ENCODE data around the gene TRUB2. TPM values are rescaled to one million over a fixed set of nuclear protein-coding genes. Genes with fewer than 3 reads are reported as not detected.

TRUB2 gene
- total and polyA plus RNA-seq, 2 of the 13 experiments (the other 11 are each of a cell fraction or from before 2014, with no cell fraction given) = 22.3 to 41.2 TPM

DNA sequence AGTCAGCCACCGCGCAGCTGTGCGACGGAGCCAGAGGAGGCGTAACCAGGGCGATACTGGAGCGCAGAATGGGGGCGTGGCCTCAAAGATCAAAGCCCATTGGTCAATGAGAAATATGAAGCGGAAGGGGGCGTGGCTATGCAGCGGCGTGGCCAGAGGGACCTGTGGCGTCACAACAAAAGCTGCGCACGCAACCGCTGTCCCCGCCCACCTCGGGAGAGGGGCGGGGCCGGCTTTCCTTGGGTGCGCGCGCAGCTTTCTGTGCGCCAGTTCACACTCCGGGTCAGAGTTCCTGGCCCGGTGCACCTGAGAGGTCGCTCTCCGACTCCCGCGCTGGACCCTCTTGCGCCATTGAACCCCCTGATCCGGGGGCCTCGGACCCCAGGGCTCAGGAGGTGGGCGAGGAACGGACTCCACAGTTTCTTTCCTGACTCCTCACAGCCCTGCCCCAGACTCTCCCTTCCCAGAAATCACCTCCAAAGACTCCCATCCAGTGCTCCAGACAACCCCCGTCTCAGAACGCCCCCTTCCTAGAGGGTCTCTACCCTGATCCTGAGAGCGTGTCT lies 46.2 kb downstream of the TRUB2 start, which contains the start of gene SWI5 (continued):
- TF ChIP-seq, protein P1, sequence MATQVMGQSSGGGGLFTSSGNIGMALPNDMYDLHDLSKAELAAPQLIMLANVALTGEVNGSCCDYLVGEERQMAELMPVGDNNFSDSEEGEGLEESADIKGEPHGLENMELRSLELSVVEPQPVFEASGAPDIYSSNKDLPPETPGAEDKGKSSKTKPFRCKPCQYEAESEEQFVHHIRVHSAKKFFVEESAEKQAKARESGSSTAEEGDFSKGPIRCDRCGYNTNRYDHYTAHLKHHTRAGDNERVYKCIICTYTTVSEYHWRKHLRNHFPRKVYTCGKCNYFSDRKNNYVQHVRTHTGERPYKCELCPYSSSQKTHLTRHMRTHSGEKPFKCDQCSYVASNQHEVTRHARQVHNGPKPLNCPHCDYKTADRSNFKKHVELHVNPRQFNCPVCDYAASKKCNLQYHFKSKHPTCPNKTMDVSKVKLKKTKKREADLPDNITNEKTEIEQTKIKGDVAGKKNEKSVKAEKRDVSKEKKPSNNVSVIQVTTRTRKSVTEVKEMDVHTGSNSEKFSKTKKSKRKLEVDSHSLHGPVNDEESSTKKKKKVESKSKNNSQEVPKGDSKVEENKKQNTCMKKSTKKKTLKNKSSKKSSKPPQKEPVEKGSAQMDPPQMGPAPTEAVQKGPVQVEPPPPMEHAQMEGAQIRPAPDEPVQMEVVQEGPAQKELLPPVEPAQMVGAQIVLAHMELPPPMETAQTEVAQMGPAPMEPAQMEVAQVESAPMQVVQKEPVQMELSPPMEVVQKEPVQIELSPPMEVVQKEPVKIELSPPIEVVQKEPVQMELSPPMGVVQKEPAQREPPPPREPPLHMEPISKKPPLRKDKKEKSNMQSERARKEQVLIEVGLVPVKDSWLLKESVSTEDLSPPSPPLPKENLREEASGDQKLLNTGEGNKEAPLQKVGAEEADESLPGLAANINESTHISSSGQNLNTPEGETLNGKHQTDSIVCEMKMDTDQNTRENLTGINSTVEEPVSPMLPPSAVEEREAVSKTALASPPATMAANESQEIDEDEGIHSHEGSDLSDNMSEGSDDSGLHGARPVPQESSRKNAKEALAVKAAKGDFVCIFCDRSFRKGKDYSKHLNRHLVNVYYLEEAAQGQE (IDR thresholded peaks at IDR 0.05; ENCODE audit: borderline replicate concordance in 1 of 2, low read depth in 1 of 2, low read length in 2 of 2) = peak in 1 of 2 experiments; percentile 48; a peak in 1 of 4 replicates
- TF ChIP-seq, protein P2, sequence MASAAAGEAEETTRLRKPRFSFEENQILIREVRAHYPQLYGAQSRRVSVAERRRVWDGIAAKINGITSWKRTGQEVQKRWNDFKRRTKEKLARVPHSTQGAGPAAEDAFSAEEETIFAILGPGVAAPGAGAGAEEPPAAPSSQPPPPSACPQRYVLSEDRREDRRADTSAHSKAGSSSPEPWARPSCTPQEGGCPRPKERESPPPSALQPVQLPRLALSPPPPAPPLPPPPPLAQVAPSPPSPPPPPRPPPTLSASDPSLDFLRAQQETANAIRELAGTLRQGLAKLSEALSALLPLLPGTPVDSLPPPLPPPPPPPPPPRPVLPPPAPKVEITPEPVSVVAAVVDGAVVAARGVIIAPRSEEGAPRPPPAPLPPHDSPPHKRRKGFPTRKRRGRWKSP (CRISPR knock-in tag; IDR thresholded peaks at IDR 0.05) = no peak
- no peak for TF ChIP-seq AKNA (CRISPR knock-in tag; IDR thresholded peaks at IDR 0.05; ENCODE audit: borderline replicate concordance)
- no peak; the same call in 1 of the 2 replicates for TF ChIP-seq ZBTB21 (CRISPR knock-in tag; IDR thresholded peaks at IDR 0.05)
- TF ChIP-seq KDM2A (CRISPR knock-in tag; IDR thresholded peaks at IDR 0.05; ENCODE audit: borderline replicate concordance, low read depth) = peak; percentile 70; the same call in 1 of the 2 replicates
- no peak for TF ChIP-seq ZNF17 (CRISPR knock-in tag; IDR thresholded peaks at IDR 0.05)
- no peak for TF ChIP-seq CHCHD3 (CRISPR knock-in tag; IDR thresholded peaks at IDR 0.05)
- TF ChIP-seq HNF1A (IDR thresholded peaks at IDR 0.05; ENCODE audit: low read depth) = no peak
- peak; percentile 42; the same call in 1 of the 2 replicates for TF ChIP-seq HNF1A (CRISPR knock-in tag; IDR thresholded peaks at IDR 0.05; ENCODE audit: borderline replicate concordance)
- TF ChIP-seq SP4 (CRISPR knock-in tag; IDR thresholded peaks at IDR 0.05) = peak; percentile 93
- TF ChIP-seq, protein P3, sequence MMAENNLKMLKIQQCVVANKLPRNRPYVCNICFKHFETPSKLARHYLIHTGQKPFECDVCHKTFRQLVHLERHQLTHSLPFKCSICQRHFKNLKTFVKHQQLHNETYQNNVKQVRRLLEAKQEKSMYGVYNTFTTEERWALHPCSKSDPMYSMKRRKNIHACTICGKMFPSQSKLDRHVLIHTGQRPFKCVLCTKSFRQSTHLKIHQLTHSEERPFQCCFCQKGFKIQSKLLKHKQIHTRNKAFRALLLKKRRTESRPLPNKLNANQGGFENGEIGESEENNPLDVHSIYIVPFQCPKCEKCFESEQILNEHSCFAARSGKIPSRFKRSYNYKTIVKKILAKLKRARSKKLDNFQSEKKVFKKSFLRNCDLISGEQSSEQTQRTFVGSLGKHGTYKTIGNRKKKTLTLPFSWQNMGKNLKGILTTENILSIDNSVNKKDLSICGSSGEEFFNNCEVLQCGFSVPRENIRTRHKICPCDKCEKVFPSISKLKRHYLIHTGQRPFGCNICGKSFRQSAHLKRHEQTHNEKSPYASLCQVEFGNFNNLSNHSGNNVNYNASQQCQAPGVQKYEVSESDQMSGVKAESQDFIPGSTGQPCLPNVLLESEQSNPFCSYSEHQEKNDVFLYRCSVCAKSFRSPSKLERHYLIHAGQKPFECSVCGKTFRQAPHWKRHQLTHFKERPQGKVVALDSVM (CRISPR knock-in tag; IDR thresholded peaks at IDR 0.05) = no peak
- TF ChIP-seq TBL1XR1 (IDR thresholded peaks at IDR 0.05; ENCODE audit: borderline replicate concordance, low read length, partially characterized antibody) = no peak
